Caco-2 (cell line): ENCODE results near the gene TTLL5. TPM values are rescaled to one million over a fixed set of nuclear protein-coding genes. Genes with fewer than 3 reads are reported as not detected.
"Not testable (repeated sequence)": the region's sequence is repeated elsewhere in the genome, so short reads cannot be mapped to it uniquely, and the experiment has no call there.

Experiments used
- BruUV-seq: library from RNA; stranded (reverse); fragments of 400-500 nt; replicated peaks from 2 replicates; lab custom pipeline; 2021; lab: Mats Ljungman, UMichigan
- CTCF ChIA-PET: fragments of 300-600 bp; sonication (Branson Sonifier 250); formaldehyde crosslinking; loops from one replicate; lab custom pipeline; 2022; ENCODE audit warnings: antibody characterized with exemption; lab: Charles Lee
- POLR2A ChIA-PET: fragments of 300-600 bp; sonication (Branson Sonifier 250); formaldehyde crosslinking; loops from one replicate; lab custom pipeline; 2022; ENCODE audit warnings: antibody characterized with exemption; lab: Charles Lee
- DNase-seq, 2 experiments: peaks; one replicate each; pipeline versions ENCODE4 v3.0.0 to v3.0.0-alpha.2; 2020 to 2022
- H3K27me3 ChIP-seq: replicated peaks from 2 replicates; pipeline ENCODE4 v1.6.0; 2011; ENCODE audit warnings: low read length; ENCODE audit not compliant: control insufficient read depth, insufficient read depth
- H3K36me3 ChIP-seq: 2 replicates; pipeline ENCODE4 v1.5.1; 2011; ENCODE audit warnings: low read length; ENCODE audit not compliant: control insufficient read depth, insufficient read depth
- H3K4me1 ChIP-seq: fragments of 250-450 bp; sonication (Bioruptor Pico); 2 replicates; pipeline ENCODE4 v1.5.1; 2020; ENCODE audit warnings: mild to moderate bottlenecking
- H3K4me3 ChIP-seq: 2 replicates; pipeline ENCODE4 v1.5.1; 2011; ENCODE audit warnings: low read depth, mild to moderate bottlenecking, control low read depth, low read length
- H3K9me3 ChIP-seq: fragments of 250-450 bp; sonication (Bioruptor Pico); 2 replicates; pipeline ENCODE4 v1.5.1; 2020; ENCODE audit warnings: mild to moderate bottlenecking, moderate library complexity
- H3K27ac Mint-ChIP-seq: one replicate; pipeline ENCODE4 v1.8.0; 2022; ENCODE audit warnings: mixed read lengths; ENCODE audit not compliant: unreplicated experiment
- H3K27me3 Mint-ChIP-seq: one replicate; pipeline ENCODE4 v1.8.0; 2022; ENCODE audit warnings: mixed read lengths; ENCODE audit not compliant: insufficient read depth, unreplicated experiment
- H3K36me3 Mint-ChIP-seq: one replicate; pipeline ENCODE4 v1.8.0; 2022; ENCODE audit warnings: mild to moderate bottlenecking, mixed read lengths; ENCODE audit not compliant: insufficient read depth, unreplicated experiment
- H3K4me1 Mint-ChIP-seq: one replicate; pipeline ENCODE4 v1.8.0; 2022; ENCODE audit warnings: low read depth, mixed read lengths; ENCODE audit not compliant: unreplicated experiment
- H3K4me3 Mint-ChIP-seq: one replicate; pipeline ENCODE4 v1.8.0; 2022; ENCODE audit warnings: mild to moderate bottlenecking, moderate library complexity, mixed read lengths; ENCODE audit not compliant: unreplicated experiment
- H3K9me3 Mint-ChIP-seq: one replicate; pipeline ENCODE4 v1.8.0; 2022; ENCODE audit warnings: mixed read lengths; ENCODE audit not compliant: unreplicated experiment
- CTCF ChIP-seq, 2 experiments: fragments of 200-600 bp in 1 of 2; IDR thresholded peaks; 1 replicate in 1 of 2; 2 replicates in 1 of 2; pipeline versions ENCODE4 v1.5.1 to v1.8.0; 2011 to 2022; ENCODE audit warnings: antibody characterized with exemption in 1 of 2, control low read depth in 1 of 2, inconsistent platforms in 1 of 2, low read depth in 1 of 2, low read length in 1 of 2, mild to moderate bottlenecking in 1 of 2, moderate library complexity in 1 of 2; ENCODE audit not compliant: insufficient read depth in 1 of 2, severe bottlenecking in 1 of 2, unreplicated experiment in 1 of 2
- intact Hi-C: fragments of 100-400 bp; cut with micrococcal nuclease; formaldehyde crosslinking; loops from one replicate; pipeline ENCODE4 v1.10.0; 2022; ENCODE audit not compliant: unreplicated experiment
- total RNA-seq: library from RNA; stranded (reverse); gene quantifications from 2 replicates; pipeline ENCODE4 v1.2.3, GENCODE V29; 2022

Gene TTLL5
- total RNA-seq, 1 experiment from 2014 or later = 38.2 TPM

GRCh38 chr14:75842551-75842950, 181.5 kb downstream of the TTLL5 start:
- TF ChIP-seq CTCF (IDR thresholded peaks at IDR 0.05; ENCODE audit: insufficient read depth in 1 of 2, low read depth in 1 of 2, low read length in 1 of 2, severe bottlenecking in 1 of 2, unreplicated experiment in 1 of 2) = no peak
- intact Hi-C loops = no loop called here
- CTCF ChIA-PET = interaction anchor here (0.8 kb wide), 2 partner anchors 18 to 48 kb away, joined by 3 read pairs; no protein-coding TSS in a partner anchor
- BruUV-seq = no TSS peak
- Histone ChIP-seq H3K9me3 (0 out of 2 replicates have a peak, but pooled peaks cover 2% of the 10 kb centered on the region), H3K4me3 (no peak overlapping the region), H3K4me1 (peaks cover 18% of the 10 kb centered on the region; the same call in 1 of the 2 replicates), H3K27me3 (no peaks in the 10 kb centered on the region), H3K36me3 (peaks cover 5% of the 10 kb centered on the region)
- peaks cover 8% of the 10 kb centered on the region for H3K9me3 Mint-ChIP-seq
- peaks cover 11% of the 10 kb centered on the region for H3K4me1 Mint-ChIP-seq
- POLR2A ChIA-PET = no interaction called here
- peak overlapping the region; percentile 40 for H3K4me3 Mint-ChIP-seq
- peak in 1 of 2 experiments; percentile 45 for DNase-seq
- H3K27ac Mint-ChIP-seq = peak overlapping the region; percentile 29
- no peaks in the 10 kb centered on the region for H3K27me3 Mint-ChIP-seq
- peaks cover 10% of the 10 kb centered on the region for H3K36me3 Mint-ChIP-seq

- Mint-ChIP-seq H3K9me3 (peaks cover 1% of the 10 kb centered on the region), H3K36me3 (peaks cover 10% of the 10 kb centered on the region), H3K4me3 (no peak overlapping the region), H3K27me3 (no peaks in the 10 kb centered on the region), H3K4me1 (peaks cover 11% of the 10 kb centered on the region), H3K27ac (no peak overlapping the region)
- Histone ChIP-seq H3K9me3 (no peaks in the 10 kb centered on the region), H3K36me3 (no peaks in the 10 kb centered on the region), H3K4me3 (no peak overlapping the region), H3K27me3 (no peaks in the 10 kb centered on the region), H3K4me1 (peaks cover 18% of the 10 kb centered on the region; the same call in 1 of the 2 replicates)
- POLR2A ChIA-PET = no interaction called here
- no peak for TF ChIP-seq CTCF (IDR thresholded peaks at IDR 0.05; ENCODE audit: insufficient read depth in 1 of 2, low read depth in 1 of 2, low read length in 1 of 2, severe bottlenecking in 1 of 2, unreplicated experiment in 1 of 2)
- no peak for DNase-seq
- intact Hi-C loops = no loop called here
- BruUV-seq = no TSS peak
- CTCF ChIA-PET = no interaction called here
Observed at GRCh38 chr14:75844486-75844885, 183.4 kb downstream of the TTLL5 start.

- no peak overlapping the region for H3K4me3 Mint-ChIP-seq
- no peaks in the 10 kb centered on the region for H3K9me3 ChIP-seq
- ChIA-PET CTCF (no interaction called here), POLR2A (interaction anchor here (0.6 kb wide), 1 partner anchor 23 kb away, joined by 3 read pairs; no protein-coding TSS in a partner anchor)
- H3K4me1 ChIP-seq = peaks cover 18% of the 10 kb centered on the region; the same call in 1 of the 2 replicates
- no peak overlapping the region for H3K4me3 ChIP-seq
- H3K9me3 Mint-ChIP-seq = no peaks in the 10 kb centered on the region
- BruUV-seq = no TSS peak
- no peak overlapping the region for H3K27ac Mint-ChIP-seq
- intact Hi-C loops = no loop called here
- no peak for TF ChIP-seq CTCF (IDR thresholded peaks at IDR 0.05; ENCODE audit: insufficient read depth in 1 of 2, low read depth in 1 of 2, low read length in 1 of 2, severe bottlenecking in 1 of 2, unreplicated experiment in 1 of 2)
- H3K36me3 ChIP-seq = no peaks in the 10 kb centered on the region
- H3K27me3 ChIP-seq = no peaks in the 10 kb centered on the region
- H3K27me3 Mint-ChIP-seq = no peaks in the 10 kb centered on the region
- peaks cover 11% of the 10 kb centered on the region for H3K4me1 Mint-ChIP-seq
- no peak for DNase-seq
- H3K36me3 Mint-ChIP-seq = peaks cover 10% of the 10 kb centered on the region
Observed at GRCh38 chr14:75845136-75845804, 184.2 kb downstream of the TTLL5 start.

GRCh38 chr14:75846694-75847093, 185.6 kb downstream of the TTLL5 start:
- H3K27me3 ChIP-seq, CTCF ChIA-PET, POLR2A ChIA-PET, H3K9me3 ChIP-seq, H3K27ac Mint-ChIP-seq, H3K9me3 Mint-ChIP-seq, intact Hi-C loops, DNase-seq, H3K27me3 Mint-ChIP-seq, BruUV-seq, H3K36me3 Mint-ChIP-seq, H3K4me3 ChIP-seq, H3K36me3 ChIP-seq, H3K4me3 Mint-ChIP-seq: not testable (repeated sequence)
- peaks cover 18% of the 10 kb centered on the region; the same call in 1 of the 2 replicates for H3K4me1 ChIP-seq
- H3K4me1 Mint-ChIP-seq = peaks cover 11% of the 10 kb centered on the region
